Measurements from ENCODE around the gene HHAT.

The HHAT gene

DNA sequence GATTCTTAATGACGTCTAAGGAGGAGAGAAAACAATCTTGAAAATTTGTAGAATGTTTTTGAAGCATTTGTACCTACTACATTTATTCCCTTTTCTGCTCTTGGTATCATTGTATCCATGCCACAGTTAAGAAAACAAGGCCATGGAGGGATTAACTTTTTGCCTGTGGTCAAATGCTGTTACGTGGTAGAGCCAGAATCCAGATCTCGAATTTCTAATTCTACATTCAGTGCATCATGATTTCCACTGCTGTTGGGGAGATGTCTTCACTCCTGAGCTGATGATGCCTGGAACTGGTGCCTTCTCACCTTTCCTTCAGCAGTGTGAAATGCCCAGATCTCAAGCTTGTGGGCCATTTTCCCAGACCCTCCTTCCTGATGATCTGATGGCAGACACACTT, 175.6 kb downstream of the HHAT start:
- DNase-seq: no peak

DNA sequence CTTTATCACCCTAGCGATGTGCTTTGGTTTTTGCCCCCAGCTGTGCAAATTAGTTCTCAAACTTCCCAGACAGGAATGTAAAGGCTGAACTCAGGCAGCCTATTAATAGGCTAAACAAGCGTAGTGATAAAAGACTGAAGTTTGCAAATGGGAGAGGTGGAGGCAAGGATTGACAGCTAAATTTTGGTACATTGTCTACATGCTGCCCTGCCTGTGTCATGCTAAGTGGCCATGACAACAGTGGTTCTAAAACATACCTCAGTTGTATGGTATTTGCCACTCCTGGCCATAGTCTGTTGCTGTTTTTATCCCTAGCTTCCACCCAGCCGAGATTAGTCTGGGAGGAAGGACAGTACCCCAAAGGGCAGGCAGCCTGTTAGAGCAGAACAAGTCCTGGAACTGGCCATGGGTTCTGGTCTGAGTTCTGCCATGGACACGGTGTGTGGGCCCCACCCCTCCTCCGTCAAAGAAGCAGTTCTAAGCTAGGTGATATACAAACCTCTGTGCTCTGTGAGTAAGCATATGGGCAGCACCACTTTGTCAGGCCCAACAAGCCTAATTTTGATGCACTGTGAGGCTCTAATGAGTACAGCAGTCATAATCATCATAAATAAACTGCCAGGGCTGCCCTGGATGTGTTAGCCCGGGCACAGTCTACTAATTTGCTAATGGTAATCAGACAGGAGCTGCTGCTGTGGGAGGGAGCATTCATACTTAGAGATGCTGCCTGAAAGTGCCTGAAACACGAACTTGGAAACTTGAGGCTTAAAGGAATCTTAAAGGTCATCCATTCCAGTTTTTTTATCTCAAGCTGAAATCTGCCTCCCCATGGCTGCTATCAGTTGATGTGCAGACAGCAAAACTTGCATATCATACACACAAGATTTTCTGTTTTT, 177.1 kb downstream of the HHAT start:
- DNase-seq: no peak

DNA sequence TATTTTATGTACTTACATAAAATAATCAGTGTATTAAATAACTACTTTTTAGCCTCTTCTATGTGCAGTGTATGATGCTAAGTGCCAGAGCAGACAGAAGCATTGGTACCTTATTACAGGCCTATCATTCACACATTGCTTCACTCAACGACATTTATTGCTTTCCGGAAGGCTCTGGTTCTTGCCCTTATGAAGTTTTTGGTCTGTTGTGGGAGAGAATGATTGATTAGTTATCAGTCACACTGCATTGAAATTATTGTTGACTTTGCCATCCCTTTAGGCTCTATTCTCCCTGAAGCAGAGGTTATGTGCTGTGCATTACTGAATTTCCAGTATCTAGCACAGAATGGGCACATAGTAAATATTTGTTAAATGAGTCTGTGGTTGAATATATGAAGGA, 178.0 kb downstream of the HHAT start:
- no peak for DNase-seq

DNA sequence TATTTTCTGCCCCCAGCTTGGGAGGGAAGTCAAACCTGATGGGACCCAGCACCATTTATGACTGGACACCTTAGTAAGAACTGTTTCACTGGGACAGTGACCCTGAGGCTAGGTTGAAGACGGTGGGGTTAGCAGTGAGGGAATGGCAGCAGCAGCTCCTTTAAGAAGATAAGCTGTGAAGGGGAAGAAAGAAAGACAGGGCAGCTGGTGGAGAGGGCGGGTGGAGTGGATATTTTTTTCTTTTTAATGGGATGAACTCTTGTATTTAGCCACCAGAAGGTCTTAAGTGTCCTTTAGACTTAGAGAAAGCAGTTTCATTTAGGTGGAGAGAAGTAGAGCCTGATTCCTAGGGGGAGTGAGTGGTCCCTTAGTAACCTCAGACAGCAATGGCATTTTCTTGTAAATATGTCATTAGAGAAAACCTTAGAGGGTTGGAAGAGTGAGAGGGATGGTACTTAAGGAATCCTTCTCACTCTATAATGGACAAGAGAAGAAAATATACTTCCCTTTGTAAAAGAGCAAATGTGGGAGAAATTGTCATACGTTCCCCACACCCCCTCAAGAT, 187.5 kb downstream of the HHAT start:
- no peak for DNase-seq

DNA sequence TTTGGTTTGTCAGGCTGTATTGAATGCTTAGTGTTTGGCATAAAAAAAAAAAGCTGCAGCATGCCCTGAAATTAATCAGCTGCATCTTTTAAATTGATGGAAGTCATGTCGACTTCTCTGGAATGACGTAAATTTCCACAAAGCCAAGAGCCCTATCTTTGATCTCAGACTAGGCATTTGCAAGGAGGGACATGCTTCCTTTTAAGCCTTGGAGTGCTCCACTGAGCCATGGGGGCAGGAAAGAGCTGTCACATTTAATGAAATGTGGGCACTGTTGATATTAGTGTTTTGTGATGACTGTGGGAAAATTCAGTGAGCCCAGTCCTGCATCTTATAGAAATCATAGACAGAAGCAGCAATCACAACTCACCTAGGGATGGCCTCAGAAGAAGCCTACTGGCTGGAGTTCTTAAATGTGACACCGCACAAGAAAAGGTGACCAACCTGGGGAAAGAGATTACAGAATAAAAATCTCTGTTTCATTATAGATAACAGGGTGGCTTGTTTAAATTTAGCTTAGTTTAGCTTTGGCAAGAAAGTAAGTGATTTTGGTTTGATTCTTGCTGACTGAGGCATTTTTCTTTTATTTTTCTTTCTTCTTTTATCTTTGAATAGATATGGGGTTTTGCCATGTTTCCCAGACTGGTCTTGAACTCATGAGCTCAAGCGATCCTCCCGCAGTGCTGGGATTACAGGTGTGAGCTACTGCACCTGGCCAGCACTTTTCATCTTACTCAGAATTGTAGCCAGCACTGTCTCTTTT, 188.2 kb downstream of the HHAT start:
- no peak for DNase-seq

DNA sequence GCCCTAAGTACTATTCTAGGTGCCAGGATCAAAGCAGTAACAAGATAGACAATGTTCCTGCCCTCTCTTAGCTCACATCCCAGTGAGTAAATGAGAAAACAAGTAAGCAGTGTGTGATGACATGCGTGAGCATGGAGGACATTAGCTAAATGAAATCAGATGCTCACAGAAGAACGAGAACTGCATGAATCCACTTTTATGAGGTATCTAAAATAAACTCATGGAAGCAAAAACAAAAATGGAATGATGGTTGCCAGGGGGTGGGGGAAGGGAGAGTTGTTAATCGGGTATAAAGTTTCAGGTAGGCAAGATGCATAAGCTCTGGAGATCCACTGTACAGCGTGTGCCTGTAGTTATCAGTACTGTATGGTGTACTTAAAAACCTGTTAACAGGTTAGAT, 195.1 kb downstream of the HHAT start:
- no peak for DNase-seq

DNA sequence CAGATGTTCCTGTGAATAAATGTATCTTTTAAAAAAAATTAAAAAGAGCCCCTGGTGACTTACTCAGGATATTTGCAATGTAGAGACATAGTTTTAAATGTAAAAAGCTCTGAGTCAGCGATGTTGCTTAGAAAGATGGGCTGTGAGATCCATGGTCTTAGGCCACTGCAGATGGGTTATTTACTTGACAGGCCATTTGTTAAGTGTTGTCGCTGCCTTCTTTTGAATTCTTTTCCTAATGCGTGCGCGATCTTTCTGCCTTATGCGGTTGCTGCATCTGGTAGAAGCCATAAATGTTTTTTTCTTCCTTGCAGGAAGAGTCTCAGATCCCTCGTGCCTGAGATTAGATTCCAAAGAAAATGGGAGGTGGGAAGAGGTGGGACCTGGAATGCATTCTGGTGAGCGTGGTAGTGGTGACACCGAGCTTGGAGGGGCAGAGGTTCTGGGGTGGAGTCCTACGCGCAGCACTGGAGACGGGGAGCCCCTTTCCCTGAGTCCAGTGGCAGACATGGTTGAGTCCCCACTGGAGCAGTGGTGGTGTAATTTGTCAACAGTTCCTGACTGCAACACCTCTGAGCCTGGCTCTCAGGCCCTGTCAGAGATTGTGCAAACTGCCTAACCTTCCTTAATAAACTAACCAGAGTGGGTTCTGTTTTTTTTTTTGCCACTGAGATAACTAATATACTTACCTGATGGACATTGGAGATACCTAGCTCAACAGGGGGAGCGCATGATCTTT, 197.2 kb downstream of the HHAT start:
- DNase-seq: no peak

DNA sequence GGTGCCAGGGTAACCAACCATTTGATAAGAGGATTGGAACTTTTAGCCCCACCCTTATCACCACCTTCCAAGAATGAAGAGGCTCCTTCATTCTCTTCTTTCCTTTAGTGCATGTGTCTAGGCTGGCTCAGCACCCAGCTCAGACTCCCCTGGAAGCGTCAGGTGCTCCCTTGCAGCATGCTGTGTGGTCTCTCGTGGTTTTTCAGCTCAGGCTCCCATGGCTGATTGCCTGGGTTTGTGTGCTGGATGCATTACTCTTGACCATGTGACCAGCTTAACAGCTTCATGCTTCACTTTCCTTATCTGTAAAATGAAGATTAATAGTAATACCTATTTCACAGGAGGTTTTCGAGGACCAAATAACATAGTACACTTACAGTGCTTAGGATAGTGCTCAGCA, 198.4 kb downstream of the HHAT start:
- DNase-seq: no peak

DNA sequence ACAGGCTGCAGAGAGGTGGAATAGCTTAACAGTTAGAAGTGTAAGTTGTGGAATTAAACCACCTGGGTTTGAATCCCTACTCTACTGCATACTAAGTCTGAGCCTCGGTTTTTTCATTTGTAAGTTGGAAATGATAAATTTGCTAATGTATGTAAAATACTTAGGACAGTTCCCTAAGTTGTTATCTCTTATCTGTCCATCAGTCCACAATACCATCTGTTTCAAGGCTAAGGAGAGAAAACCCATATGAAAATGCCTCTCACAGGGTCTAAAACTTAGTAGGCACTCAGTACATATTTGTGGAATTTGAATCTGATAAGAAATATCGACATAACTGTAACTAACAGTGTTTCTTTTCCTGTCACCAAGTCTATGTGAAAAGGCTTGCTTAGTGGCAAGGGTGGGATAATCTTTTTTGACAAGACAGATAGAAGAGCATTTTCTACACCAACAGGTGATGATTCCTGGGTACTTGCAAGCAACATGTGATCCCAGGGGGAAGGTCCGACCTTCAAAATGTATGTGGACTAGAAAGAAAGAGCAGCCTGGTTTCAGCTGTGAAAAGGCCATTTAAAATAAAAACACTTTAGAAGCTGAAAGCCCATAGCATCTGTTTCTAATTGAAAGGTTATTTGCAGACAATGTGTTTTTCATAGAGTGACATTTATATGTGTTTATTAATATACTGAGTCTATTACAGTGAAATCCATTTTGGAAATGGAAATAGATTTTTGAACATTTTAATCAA, 202.9 kb downstream of the HHAT start:
- no peak for DNase-seq

DNA sequence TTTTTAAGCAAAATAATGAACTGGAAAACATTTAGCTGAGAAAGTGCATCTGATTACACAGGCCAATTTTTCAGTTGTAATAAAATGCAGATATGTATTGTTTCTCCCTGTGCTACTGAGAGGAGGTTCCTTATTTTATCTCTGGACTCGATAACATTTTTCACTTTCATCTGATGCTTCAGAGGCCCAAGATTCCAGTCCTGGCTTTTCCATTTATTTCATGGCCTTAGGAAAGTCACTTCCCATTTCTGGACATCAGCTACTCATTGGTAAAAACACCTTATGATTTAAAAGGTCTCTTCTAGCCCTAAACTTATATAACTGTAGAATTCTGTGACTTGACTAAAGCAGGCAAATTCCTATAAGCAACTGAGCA, 203.5 kb downstream of the HHAT start:
- DNase-seq: no peak

DNA sequence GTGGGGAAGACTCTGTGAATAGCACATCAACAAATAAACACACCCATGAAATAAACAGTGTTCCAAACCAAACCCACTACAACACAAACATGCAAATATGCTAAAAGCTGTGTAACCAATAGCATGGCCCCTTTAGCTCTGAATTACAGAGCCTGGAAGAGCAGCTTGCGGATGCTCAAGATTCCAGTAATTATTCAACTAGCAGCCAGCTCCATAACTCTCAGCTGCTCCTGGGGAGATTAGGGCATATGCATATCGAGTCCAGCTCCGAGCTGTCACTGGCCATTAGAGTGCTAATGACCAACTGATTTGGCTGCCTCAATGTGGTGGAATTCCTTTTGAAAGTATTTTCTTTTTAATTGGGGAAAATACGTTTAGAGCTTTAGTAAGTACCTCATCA, 207.1 kb downstream of the HHAT start:
- no peak for DNase-seq

DNA sequence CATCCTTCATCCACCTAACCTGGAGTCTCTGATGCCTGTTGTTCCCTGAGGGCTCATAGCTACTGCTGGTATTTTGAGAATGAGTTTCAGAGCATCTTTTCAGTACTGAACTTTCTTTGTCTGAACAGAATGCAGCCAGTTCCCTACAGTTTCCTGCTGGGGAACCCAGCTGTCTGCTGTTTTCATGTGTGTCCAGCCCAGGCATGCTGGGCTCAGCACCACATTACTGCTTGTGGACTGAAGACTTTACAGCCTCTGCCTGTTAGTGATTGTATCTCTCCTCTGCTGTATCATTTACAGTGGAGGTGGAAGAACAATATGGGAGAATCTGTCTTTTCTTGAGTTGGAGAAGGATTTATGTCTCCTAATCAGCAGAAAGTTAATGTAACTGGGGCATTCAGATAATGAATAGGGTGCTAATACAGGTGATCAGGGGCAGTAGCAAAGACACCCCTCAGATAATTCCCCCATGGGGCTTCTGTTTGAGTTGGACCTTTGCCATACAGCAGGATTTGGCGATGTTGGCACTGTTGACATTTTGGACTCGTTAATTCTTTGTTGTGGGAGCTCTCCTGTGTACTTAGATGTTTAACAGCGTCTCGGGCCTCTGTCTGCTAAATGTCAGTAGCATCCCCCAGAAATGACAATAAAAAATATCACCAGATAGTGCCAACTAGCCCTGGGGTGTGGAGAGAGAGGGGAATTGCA, 207.7 kb downstream of the HHAT start:
- no peak for DNase-seq

DNA sequence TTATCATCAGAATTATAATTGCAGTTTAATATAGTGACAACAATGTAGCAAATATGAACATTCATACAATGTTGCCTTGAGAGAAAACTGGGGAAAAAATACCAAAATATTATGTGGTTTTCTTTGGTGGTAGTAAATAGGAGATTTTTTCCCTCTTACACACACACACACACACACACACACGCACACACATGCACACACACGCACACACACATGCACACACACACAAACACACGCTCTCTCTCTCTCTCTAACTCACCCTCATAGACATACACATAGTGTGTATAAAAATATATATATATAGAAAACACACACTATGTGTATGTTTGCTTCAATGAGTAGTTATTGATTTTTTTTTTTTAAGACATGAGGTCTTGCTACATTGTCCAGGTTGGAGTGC, 211.6 kb downstream of the HHAT start:
- DNase-seq: no peak

DNA sequence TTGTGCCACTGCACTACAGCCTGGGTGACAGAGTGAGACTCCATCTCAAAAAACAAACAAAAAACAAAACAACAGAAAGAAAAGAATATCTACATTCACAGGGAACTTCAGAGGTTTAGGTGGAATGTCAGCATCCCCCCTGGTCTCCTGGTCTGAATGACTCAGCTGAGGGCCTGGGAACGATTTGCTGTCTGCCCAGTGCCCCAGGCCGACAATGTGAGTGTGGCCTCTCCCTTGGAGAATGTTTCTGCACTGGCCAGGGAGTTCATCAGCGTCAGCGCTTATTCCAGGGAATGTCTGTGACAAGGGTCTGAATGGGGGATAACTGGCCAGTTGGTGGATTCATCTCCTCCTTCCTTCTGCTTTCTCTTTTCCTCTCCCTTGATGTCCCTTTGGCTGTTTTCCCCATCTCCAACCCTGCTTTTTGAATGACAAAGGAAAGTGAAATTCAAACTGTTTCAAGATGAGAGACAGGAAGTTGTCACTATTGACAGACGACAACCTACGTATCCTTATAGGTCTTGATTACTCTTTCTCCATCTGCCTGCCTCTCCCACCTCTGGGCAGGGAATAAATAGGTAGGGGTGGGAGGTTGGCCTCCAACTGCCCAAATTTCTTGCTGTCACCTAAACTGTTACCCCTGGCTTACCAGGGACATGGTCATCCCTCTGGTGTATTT, 213.1 kb downstream of the HHAT start:
- no peak for DNase-seq

DNA sequence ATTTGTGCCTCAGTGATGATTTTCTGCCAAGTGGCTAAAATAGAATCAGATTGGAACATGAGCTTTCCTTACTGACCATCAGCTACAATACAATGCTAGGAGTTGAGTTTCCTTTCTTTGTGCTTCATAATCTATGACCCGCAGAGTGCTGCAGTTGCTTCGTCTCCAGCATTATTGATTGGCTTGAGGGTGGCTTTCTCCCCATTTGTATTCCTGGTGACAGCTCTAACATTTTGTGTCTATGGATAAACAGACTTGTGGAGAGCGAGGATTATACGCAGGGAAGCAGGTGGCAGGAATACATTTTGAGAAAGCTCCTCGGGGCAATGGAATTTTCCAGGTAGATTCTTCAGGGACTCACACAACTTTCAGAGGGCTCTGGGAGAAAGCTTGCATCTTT, 223.2 kb downstream of the HHAT start:
- no peak for DNase-seq

DNA sequence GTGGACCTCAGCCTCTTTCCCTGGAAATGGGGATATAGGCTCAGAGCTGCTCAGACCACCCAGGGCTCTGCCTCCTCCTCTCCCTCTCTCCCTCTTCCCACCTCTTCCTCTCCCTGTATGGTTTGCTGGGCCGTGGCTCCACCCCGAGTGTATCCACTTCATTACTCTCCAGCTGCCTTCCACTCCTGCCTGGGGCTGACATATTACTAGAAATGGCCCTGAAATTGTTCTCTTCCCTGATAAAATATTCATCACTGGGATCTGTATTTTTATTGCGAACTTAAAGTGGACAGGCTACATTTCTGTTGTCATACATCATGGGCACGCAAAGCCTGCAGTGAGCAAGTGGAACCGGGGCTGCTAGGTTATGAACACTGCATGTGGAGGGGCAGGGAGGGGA, 225.0 kb downstream of the HHAT start:
- no peak for DNase-seq

DNA sequence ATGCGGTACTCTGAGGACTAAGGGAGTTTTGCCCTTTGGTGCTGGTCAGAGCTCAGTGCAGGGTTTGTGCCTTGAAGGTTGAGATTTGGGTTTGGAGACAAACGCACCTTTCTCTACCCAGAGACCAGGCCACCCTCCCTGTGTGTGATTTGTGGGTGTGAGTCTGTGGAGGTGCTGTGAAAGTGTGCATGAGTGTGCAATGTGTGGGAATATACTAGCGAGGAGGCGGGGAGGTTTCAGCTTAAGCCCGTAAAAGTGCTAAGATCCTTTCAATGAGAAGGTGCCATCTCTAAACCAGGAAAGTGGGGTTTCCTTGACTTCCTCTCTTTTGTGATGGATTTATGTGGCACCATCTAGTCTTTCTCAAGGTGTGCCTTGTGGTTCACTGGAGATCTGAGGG, 225.7 kb downstream of the HHAT start:
- no peak for DNase-seq

DNA sequence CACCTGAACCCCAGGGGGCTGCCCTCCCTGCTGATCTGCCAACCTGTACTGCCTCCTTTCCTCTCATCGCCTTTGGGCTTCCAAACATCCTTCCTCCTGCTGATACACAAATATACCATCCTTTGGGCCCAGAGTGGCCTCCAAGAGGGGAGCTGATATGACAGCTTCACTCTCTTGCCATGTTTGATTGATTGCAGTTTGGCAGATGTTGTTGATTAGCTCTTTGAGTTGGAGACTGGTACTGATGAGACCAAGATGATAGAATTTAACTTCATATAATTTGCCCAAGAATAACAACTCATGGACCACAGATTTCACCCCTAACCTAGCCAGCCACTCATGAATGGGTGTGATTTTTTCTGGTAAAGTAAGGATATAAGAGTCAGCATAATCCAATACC, 227.8 kb downstream of the HHAT start:
- DNase-seq: no peak

DNA sequence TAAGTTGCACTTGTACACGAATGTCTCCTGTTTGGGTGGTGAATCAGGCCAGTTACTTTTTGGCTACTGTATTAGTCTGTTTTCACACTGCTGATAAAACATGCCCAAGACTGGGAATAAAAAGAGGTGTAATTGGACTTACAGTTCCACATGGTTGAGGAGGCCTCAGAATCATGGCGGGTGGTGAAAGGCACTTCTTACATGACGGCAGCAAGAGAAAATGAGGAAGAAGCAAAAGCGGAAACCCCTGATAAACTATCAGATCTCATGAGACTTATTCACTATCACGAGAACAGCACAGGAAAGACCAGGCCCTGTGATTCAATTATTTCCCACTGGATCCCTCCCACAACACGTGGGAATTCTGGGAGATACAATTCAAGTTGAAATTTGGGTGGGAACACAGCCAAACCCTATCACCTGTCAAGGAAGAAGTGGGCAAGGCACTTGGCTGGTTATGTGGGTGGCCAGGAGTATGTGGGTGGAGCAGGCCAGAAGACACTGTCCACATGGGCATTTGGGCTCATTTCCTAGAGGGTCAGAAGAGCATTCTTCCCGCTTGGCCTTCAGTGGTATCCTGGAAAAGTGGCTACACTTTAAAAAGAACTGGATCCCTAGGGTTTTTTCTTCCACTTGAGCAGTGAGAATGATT, 228.8 kb downstream of the HHAT start:
- DNase-seq: no peak

DNA sequence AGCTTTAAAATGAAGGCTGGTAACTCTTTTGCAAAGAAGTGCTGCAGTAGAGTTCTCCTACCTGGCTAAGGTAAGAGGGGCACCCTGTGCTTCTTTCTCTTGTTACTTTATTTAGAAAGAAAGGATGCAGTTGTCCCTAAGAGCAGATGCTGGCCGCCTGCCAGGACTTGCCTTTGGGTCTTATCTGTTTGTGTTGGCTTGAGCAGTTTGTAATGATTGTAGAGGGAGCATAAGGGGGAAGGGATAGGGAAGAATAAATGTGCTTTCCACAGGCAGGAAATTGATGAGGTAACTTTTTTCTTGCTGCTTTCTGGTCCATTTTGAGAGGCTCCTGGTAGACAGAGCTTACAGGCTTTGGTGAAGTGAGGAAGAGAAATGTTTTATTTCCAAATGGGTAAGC, 229.6 kb downstream of the HHAT start:
- no peak for DNase-seq

DNA sequence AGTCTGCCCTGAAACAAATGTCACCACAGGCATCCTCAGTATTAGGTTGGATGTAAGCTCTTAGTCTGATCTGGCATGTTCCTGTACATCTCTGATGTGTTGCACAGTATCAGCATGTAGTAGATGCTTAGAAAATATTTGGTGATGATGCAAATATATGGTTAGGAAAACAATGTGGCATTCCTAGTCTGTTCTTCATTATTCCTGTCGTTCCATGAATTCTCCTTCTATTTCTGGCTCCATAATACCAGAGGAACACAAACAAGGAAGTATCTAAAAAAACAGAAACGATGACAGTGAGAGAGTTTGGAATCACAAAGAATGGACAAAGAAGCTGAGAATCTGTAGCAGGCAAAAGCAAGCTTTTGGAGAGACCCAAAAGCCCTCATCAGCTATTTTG, 236.6 kb downstream of the HHAT start:
- DNase-seq: no peak
